GM21423 (cell line): ENCODE measurements around the gene RAB11FIP3.

Experiments used
- ATAC-seq: cut with Tn5 transposase; IDR thresholded peaks from one replicate; pipeline ENCODE4 v1.9.1; 2021; ENCODE audit warnings: mild to moderate bottlenecking, moderate library complexity; ENCODE audit not compliant: unreplicated experiment

RAB11FIP3 gene

DNA sequence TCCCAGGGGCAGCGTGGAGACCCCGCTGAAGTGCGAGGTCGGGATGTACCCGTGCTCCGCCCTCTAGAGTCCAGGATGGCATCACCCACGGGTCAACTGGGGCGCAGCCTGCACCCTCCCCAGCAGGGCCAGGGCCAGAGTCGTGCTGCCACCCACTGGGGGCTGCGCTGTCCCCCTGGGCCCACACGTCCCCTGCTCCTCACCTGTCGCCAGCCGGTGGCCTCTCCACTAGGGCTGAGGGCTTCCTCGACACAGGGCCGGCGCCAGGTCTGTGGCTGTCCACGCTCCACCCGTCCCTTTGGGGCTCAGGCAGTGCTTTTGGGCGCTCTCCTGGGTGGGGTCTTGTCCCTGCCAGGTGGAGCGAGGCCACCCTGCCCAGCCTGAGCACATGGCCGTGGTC, 123.1 kb downstream of the RAB11FIP3 start:
- ATAC-seq, result no peak

DNA sequence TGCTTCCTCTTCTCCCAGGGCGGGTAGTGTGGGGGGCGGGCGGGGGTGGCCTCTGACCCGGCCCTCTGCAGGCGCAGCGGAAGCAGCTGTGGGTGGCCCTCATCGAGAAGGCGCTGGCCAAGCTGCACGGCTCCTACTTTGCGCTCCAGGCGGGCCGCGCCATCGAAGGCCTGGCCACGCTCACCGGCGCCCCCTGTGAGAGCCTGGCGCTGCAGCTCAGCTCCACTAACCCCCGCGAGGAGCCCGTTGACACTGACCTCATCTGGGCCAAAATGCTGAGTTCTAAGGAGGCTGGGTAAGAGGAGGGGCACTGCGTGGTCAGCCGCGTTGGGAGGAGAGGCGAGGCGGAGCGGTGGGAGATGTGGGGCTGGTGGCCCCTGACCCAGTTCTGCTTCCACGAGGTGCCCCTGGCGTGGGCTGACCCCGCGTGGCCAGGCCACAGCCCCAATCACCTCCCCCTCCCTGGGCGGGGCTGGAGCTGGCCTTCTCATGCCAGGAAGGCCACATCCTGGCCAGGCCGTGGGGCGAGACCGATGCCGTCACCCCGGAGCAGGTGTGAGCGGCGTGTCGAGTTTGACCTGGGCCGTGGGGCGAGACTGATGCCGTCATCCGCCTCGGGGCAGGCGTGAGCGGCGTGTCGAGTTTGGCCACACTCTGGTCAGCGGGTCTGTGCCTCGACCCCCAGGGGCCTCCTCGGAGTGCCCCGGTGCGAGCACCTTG, 124.3 kb downstream of the RAB11FIP3 start:
- no peak for ATAC-seq

GRCh38 chr16:551210-551609, 125.8 kb downstream of the RAB11FIP3 start:
- no peak for ATAC-seq

DNA sequence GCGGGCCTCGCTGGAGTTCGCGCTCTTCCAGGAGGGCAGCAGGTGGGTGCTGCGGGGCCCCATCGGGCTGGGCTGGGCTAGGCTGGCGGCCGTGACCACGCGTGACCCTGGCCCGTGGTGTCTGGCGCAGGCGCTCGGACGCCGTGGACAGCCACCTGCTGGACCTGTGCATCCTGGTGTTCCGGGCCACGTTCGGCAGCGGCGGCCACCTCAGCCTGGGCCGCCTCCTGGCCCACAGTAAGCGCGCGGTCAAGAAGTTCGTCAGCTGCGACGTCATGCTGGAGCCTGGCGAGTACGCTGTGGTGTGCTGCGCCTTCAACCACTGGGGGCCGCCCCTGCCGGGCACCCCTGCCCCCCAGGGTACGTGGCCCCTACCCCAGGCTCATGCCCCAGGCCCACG, 126.7 kb downstream of the RAB11FIP3 start:
- ATAC-seq, result no peak

- ATAC-seq, result no peak
Observed at GRCh38 chr16:553601-554296, 128.3 kb downstream of the RAB11FIP3 start.

DNA sequence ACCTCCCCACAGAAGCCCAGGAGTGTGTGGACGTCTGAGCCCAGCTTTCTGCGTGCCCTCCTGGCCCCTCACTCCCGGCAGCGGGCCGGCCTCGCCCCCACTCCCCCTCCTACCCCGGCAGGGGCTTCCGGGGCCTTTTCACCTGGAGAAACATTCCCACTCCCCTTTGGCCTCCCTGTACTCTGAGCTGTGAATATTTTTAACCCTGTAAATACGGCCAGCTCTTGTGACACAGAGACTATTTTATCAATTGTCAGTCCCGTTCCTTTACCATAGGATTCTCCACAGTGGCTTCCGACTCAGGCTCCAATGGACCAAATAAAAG, 128.8 kb downstream of the RAB11FIP3 start:
- no peak for ATAC-seq

DNA sequence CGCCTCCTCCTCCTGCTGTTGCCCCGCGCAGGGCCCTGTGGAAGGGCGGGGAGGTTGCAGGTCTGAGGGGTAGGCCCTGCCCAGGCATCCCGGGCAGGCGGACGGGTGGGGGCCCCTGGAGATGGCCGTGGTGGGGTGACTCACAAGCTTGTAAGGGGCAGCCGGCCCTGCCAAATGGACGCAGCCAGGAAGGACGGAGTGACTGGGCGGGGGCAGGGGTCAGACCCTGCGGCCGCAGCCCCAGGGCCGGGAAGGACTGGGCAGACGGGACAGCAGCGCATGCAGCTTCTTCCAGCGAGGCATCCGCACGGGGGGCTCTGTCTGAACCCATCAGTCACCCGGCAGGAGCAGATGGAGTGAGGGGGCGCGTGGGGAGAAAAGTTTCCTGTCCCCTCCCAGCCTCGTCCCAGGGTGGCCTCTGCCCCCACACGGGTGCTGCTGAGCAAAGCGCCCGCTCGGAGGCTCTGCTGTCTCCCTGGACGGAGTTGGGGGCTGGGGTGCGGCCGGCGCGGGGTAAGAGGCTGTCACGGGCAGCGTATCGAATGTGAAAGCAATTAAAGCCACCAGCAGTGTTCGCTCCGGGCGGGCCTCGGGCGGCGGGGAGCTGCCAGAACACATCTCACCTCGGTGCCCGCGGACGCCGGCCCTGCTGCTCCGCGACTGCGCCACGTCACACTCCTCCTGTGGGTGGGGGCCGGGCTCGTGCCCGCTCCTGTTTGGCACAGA, 129.4 kb downstream of the RAB11FIP3 start:
- ATAC-seq, result no peak

DNA sequence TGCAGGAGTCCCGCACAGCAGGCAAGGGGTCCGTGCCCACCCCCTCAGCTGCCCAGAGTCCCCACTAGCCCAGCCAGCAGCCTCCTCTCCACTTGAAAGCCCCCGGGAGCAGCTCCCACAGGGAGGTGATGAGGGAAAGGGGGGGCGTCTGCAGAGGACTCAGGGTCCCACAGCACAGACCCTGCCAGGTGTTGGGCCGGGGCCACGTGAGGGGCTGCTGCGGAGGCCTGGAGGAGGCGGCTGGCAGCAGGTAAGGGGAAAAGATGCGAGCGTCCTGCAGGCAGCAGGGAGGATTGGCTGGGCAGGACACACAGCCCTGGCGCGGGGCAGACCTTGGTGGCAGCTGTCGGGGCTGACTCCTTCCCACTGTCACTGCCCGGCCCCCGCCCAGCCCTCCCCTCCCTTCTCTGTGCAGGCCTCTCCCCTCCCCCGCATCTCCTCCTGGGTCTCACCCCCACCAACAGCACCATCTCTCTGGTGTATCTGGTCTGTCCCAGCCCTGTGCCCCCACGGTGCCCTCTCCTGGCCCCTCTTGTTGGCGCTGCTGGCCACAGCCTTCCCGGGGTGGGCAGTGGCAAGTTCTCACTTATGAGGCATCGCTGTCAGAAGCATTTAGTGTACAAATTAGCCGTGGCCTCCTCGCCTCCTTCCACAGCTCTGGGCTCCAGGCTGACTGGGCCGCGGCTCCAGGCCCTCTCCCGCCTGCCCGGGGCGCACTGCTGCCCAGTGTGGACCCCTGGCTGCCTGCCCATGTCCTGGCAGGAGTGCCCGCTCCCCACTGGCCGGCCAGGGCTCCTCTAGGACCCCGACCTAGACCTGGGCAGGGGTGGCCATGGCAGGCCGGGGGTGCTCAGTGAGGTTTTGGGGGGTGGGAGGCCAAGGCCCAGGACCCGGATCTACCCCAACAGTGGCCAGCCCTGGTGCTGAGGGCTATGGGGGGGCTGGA, 130.4 kb downstream of the RAB11FIP3 start:
- no peak for ATAC-seq

- no peak for ATAC-seq
Observed at GRCh38 chr16:556474-557173, 131.2 kb downstream of the RAB11FIP3 start.

DNA sequence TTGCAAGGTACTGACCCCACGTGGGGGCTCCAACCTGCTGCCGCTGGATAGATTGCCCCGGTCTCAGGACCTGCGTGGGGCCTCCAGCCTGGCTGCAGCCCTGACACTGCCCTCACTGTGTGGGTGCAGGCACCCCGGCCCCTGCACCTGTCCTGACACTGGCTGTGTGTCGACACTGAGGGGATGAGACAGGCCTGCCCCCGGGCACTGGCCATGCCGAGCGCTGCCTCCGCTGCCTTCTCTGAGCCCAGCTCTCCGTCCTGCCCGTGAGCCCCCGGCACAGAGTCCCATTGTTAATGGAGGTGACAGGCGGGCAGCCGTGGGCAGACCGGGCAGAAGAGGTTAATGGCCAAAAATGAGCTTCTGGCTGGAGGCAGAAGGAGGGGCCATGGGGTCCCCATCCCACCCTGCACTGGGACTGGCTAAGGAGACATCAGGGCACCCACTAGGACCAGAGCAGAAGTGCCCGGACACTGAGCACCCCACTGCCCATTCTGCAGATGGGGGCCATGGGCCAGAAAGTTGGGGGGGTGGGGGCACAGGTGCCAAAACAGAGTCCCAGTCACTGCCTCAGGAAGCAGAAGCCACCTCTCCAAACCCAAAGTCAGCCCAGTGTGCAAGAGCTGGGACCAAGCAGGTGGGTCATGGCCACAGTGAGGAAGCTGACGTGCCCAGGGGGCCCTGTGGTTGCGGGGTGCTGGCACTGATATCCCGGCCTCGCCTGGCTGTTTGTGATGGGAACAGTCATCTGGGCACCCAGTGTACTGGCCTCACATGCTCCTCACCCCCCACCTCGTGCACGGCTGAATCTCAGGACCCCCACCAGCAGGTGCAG, 132.2 kb downstream of the RAB11FIP3 start:
- no peak for ATAC-seq

DNA sequence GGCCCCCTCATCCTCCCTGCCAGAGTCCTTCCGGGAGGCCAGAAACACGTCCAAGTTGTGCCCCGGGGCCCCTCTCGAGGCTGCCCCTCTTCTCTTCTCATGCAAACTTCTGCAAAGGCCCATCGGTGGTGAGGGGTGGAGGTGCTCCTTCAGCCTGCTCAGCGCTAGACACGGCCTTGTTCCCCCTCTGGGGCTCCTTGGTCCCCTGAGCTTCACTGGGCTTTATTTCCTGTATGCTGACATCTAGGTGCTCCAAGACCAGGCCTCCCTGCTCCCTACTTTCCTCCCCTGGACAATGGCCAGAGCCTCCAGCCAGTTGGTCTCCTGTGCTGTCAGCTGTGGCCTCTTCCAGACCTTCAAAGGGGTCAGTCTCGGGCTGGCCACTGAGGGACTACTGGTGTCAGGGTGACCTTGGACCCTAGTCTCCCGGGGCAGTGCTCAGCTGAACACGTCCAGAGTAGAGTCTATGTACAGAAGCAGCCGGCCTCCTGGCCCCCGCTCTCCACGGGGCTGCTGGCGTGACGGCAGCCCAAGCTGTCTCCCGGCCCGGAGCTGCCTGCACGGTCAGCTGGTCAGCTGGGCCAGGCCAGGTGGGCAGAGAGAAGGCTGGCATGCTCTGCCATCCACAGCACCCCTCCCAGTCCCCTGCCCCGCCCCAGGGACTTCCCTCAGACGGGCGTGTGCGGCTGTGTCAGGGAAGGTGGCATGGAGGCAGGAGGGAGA, 133.0 kb downstream of the RAB11FIP3 start:
- ATAC-seq, result no peak

GRCh38 chr16:559021-559380, 133.6 kb downstream of the RAB11FIP3 start:
- ATAC-seq, result no peak

DNA sequence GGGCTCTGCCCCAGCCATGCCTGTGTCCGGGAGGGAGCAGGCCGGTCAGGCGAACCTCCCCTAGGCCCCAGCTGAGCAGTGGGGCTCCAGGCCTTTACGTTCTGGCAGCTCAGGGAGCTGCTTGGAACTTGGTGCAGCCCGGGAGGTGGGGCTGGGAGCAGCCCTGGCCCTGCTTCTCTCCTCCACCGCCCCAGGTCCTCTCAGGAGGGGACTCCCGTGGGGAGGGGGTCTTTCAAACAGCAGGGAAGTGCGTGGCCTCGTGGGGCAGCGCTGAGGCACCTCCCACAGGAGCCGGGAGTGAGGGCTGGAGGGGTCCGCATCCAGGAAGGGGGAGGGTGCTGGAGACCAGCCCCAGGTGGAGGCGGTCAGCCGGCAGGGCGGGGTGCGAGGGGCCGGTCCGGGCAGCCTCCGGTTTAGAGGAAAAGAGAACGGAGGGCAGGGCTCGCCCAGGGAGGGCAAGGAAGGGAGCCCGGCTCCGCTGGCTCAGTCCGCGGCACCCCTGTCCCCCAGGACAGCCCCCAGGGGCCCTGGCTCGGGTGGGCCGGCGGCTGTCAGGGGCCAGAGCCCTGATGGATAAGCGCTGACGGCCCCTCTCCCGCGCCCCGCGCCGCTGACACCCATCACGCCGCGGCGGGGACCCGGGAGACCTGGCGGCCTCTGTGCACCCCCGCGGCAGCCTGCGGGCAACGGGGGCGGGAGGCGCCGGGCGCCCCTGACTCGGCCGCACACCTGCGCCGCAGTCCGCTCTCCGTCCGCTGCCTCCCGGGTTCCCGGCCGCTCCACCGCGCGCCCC, 134.2 kb downstream of the RAB11FIP3 start:
- no peak for ATAC-seq

GRCh38 chr16:560204-560700, 134.8 kb downstream of the RAB11FIP3 start, which contains the start of gene PRR35:
Gene PRR35 (plus strand): TSS chr16:560394. CDS start chr16:563295, 2,901 bp downstream.
- ATAC-seq, result no peak

DNA sequence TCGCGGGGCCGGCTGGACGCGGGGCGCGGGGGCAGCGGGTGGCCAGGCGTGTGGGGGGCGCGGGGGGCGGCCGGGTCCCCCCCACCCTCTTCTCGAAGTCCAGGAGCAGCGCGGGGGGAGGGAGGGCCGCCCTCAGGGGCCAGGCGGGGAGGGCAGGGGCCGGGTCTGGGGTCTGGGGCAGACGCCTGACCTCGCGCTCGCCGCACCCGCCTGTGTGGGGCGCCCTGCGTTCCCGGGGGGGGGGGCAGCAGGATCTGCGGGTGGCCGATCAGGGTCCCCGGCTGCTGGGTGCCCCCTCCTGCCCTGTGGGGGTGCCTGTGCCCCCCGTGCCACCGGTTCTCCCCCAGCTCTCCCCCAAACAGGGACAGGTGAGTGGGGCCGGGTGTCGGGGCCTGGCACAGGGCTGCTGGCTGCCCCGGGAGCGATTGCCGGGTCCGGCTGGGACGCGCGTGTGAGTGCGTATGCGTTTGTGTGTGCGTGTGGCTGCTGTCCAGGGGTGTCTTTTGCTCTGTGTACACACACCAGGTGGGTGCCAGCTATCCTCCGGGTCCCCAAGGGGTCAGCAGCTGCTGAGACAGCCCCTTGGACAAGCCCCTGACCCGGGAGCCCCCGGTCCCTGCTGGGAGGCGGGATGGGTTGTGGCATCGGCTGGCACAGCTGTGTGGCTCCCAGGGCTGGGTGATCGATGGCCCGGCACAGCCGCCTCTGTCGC, 135.4 kb downstream of the RAB11FIP3 start:
- no peak for ATAC-seq

DNA sequence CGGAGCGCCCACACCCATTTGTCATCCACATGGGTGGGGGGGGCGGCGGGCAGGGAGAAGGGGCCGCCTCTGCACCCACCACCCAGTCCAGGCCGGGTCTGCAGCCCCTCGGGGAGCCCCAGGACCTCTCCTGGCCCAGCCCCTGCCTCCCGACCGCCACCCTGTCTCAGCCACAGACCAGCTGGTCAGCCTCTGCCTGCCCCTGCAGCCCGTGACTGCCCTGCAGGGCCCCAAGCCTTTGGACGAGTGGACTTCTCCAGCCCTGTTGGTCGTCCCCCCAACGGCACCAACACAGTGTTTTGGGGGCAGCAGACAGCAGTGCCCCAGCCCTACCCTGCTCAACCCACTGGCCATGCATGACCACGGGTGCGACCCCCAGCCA, 136.0 kb downstream of the RAB11FIP3 start:
- ATAC-seq, result no peak
